ENCODE data around the gene HYCC2. TPM values are rescaled to one million over a fixed set of nuclear protein-coding genes. Genes with fewer than 3 reads are reported as not detected.

HYCC2 gene
- total RNA-seq, 1 experiment from 2014 or later: 13.3 TPM

DNA sequence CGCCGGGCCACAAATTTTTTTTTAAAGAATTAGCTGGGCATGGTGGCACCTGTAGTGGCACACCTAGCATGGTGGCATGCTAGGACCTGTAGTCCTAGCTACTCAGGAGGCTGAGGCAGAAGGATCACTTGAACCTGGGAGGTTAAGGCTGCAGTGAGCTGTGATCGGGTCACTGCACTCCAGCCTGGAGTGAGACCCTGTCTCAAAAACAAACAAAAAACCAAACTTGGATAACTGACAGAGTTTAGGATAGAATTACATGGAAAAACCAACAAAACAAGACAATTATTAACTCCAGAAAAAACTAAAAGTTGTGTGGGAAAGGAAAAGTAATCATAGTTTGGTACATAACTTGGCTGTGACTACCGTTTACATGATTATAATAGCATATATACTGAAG lies 42.9 kb upstream of the HYCC2 start:
- no peak overlapping the region for H3K9ac ChIP-seq (ENCODE audit: extremely low read depth, insufficient read length, low read length)
- WGBS (ENCODE audit: extremely low coverage, insufficient read length, low lambda C conversion rate): no CpG with 5 or more reads among the region's 4 CpGs
- Mint-ChIP-seq H3K4me3 (no peak overlapping the region), H3K27ac (no peak overlapping the region; a peak in 1 of 7 replicates), H3K4me1 (peaks cover 17 to 29% of the 10 kb centered on the region in 2 experiments), H3K9me3 (no peaks in the 10 kb centered on the region), H3K36me3 (ENCODE audit: insufficient read depth in 1 of 3, low read depth in 3 of 3) (peaks cover 0 to 4% (median 0%) of the 10 kb centered on the region in 3 experiments; a peak in 1 of 7 replicates), H3K27me3 (ENCODE audit: low read depth) (no peaks in the 10 kb centered on the region)
- H3K23me2 ChIP-seq (ENCODE audit: insufficient read length, low read depth, low read length, poor library complexity, severe bottlenecking): peaks cover 14% of the 10 kb centered on the region
- H4K8ac ChIP-seq (replicated peaks; ENCODE audit: insufficient read length, low read depth, low read length): no peak overlapping the region
- H2AFZ ChIP-seq (ENCODE audit: low read length): no peak overlapping the region
- no peak overlapping the region for H2BK20ac ChIP-seq (ENCODE audit: low read depth, low read length, poor library complexity, severe bottlenecking)
- H2BK5ac ChIP-seq (ENCODE audit: insufficient read length, low read length): no peak overlapping the region
- no peaks in the 10 kb centered on the region for H3K79me1 ChIP-seq (ENCODE audit: insufficient read depth, low read depth, low read length, poor library complexity, severe bottlenecking)
- no peak overlapping the region for H3T11ph ChIP-seq (ENCODE audit: low read length)
- H3K27me3 ChIP-seq (ENCODE audit: insufficient read depth, low read length): no peaks in the 10 kb centered on the region
- H4K91ac ChIP-seq (ENCODE audit: insufficient read length, low read depth, low read length): no peak overlapping the region
- no peak overlapping the region for H3K56ac ChIP-seq (ENCODE audit: insufficient read length, low read depth, low read length)
- no peaks in the 10 kb centered on the region for H3K79me2 ChIP-seq (ENCODE audit: insufficient read depth, low read length)
- no peaks in the 10 kb centered on the region for H3K4me1 ChIP-seq (ENCODE audit: insufficient read depth, low read length)
- H3K18ac ChIP-seq (ENCODE audit: insufficient read length, low read depth, low read length): no peak overlapping the region
- H2BK12ac ChIP-seq (ENCODE audit: insufficient read length, low read depth, low read length): no peak overlapping the region
- H3K27ac ChIP-seq (ENCODE audit: insufficient read length, low read depth, low read length): no peak overlapping the region
- TF ChIP-seq, protein P1, sequence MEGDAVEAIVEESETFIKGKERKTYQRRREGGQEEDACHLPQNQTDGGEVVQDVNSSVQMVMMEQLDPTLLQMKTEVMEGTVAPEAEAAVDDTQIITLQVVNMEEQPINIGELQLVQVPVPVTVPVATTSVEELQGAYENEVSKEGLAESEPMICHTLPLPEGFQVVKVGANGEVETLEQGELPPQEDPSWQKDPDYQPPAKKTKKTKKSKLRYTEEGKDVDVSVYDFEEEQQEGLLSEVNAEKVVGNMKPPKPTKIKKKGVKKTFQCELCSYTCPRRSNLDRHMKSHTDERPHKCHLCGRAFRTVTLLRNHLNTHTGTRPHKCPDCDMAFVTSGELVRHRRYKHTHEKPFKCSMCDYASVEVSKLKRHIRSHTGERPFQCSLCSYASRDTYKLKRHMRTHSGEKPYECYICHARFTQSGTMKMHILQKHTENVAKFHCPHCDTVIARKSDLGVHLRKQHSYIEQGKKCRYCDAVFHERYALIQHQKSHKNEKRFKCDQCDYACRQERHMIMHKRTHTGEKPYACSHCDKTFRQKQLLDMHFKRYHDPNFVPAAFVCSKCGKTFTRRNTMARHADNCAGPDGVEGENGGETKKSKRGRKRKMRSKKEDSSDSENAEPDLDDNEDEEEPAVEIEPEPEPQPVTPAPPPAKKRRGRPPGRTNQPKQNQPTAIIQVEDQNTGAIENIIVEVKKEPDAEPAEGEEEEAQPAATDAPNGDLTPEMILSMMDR (conservative IDR thresholded peaks at IDR 0.05): no peak
- H2AK5ac ChIP-seq (ENCODE audit: insufficient read length, low read length): no peak overlapping the region
- DNase-seq: no peak
- H4K20me1 ChIP-seq (ENCODE audit: control insufficient read depth, insufficient read depth, insufficient read length): no peaks in the 10 kb centered on the region
- H4K5ac ChIP-seq (ENCODE audit: insufficient read length, low read depth, low read length): no peak overlapping the region
- no peak overlapping the region for H2BK15ac ChIP-seq (ENCODE audit: low read depth, low read length)
- no peak overlapping the region for H3K14ac ChIP-seq (ENCODE audit: insufficient read depth, low read length)
- H2BK120ac ChIP-seq (ENCODE audit: low read depth, low read length, poor library complexity, severe bottlenecking): no peak overlapping the region
- H3K4me2 ChIP-seq (ENCODE audit: insufficient read depth, insufficient read length, low read length): no peak overlapping the region
- no peak overlapping the region for H3K23ac ChIP-seq (ENCODE audit: insufficient read length, low read depth, low read length)
- no peaks in the 10 kb centered on the region for H3K9me3 ChIP-seq (ENCODE audit: control insufficient read depth, low read depth, low read length)
- H3K4ac ChIP-seq (ENCODE audit: low read depth, low read length): no peak overlapping the region
